HG02623 (cell line): ENCODE data around the gene LRRC74B.

Experiments used
- ATAC-seq: cut with Tn5 transposase; IDR thresholded peaks from one replicate; pipeline ENCODE4 v1.9.1; 2021; ENCODE audit warnings: moderate library complexity; ENCODE audit not compliant: unreplicated experiment

The LRRC74B gene

DNA sequence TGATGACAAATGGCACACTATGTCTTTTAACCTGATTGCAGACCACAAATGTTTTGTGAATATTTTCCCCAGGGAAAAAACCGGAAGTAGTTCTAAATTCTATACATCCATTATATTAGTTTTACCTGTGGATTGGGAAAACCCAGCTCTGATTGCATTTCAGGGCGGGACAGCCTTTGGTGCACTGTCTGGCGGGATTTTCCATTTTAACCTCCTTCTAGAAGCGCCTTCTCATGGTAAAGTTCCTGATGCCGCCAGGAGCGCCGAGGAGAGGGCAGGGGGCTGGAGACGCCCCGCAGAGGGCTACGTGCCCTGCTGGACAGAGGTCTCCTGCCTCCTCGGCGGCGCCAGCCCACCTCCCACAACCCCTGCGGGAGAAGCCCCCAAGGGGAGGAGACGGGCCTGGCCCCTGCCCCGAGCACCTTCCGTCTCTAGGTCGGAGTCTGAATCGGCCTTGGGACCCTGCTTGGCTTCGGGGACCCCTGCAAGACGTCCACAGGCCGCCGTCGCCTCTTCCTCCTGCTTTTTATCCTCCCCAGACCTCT lies 32.0 kb upstream of the LRRC74B start:
- no peak for ATAC-seq

DNA sequence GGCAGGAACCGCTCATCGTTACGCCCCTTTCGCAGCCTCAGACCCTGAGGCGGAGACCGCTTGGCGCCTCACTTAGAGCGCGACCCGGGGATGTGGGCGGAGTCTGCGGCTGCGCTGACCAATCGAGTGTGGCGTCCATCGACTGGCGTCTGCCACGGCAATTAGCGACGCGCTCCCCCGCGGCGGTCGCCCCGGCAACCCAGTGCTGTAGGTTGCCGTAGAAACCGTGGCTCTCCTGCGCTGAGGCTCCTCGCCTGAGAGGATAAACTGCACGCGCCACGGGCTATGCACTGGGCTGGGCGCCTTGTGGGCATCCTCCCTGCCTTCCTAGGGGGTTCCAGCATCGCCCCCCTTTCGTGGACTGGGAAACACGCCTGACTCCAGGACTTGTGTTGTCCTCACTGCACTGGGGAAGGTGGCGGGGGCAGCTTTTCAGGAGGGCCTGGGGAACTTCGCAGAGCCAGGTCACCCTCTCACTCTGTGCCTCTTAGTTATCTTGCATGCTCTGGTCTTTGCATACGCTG lies 31.5 kb upstream of the LRRC74B start:
- ATAC-seq = peak; percentile 77

DNA sequence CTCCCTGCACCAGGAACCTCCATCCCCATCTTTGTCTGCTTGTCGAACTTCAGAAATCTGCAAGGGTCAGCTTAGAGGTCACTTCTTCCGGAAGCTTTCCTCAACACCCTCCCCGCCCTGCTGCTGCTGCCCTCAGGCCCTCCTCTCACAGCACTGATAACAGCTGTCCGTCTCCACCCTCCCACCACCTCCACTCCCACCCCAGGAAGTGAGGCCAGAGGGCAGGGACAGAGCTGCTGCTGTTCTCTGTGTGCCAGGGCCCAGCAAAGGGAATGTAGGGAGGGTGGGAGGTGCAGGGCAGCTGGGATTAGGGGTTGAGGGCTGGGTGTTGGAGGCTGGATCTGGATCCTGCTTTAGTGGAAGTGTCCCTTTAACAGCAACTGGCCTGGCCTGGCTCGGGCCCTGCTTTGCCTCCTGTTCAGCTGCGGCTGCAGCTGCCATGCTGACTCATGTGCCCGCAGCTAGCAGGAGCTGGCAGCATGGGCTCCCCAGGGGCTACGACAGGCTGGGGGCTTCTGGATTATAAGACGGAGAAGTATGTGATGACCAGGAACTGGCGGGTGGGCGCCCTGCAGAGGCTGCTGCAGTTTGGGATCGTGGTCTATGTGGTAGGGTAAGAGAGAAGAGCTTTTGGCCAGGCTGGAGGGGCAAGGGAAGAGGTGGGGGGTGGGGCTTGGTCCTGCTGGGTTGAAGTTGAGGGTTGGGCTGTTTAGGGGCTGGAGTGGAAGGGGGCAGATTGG lies 30.9 kb upstream of the LRRC74B start, which contains the start of gene P2RX6:
TSS of gene P2RX6 (plus strand) at position 440 of the 740 bp plus-strand sequence. CDS start at position 450, 10 bp downstream.
- no peak for ATAC-seq

DNA sequence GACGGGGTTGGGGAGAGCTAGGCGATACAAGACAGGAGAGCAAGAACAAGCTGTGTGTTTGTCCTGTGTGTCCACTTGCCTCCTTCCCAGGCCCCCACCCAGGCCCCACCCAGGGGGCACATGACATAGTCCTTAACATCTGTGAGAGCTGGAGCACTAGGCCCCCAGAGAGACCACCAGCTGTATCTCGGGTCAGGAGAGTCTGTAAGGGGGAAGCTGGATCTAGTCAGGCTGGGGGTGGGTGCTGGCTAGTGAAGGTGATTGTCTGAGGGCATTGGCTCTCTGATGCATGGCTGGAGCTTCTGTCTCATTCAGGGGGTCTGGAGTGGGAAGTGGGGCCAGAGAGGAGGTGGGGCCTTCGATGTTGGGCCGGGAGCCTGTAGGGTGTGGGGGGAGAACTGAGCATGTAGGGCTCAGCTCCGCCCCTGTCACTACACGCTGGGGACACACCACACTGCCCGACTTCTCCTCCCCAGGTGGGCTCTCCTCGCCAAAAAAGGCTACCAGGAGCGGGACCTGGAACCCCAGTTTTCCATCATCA lies 30.2 kb upstream of the LRRC74B start:
- no peak for ATAC-seq

DNA sequence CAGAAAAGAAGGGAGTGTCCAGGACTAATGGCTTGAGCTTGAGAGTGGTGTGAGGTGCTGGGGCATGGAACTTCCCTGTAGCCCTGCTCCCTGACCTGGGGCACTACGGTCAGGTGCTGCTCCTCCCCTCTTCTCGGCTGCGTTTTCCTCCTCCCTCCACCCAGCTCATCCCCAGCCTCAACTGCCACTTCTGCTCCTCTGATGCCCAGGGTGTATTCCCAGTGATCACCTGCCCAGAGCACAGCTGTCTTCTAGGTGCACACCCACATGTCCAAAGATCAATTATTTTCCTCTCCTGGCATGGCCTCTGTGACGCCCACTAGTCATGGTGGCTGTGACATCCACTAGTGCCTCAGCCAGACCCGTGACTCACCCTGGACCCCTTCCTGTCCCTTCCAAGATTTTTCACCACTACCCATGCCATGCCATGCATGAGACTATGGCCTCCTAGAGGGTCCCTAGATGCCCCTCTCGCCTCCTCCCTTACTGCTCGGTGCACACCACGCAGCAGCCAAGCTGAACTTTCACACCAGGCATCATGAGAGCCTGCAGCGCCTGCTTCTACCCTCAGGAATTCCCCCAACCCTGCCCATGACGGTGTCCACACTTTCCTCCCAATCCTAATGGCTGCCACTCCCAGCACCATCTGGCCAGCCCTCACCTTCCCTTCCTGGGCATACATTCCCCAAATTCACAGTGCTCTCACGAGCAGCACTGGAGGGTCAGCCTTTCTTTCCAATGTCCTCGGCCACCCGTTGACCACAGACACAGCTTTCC lies 28.9 kb upstream of the LRRC74B start:
- no peak for ATAC-seq

DNA sequence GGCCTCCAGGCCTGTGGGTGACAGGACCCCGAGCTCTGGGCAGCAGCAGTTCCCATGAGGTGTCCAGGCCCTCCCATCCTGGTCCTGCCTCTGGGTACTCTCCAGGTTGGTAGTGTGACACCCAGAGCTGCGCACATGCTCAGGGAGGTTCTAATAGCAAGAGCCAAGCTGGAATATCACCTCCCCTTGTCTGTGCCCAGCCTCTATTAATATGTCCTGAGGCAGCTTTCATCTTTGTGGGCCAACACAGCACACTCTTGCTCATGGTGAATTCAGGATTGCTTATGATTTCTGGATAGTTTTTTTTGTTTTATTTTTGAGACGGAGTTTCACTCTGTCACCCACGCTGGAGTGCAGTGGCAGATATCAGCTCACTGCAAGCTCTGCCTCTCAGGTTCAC lies 27.4 kb upstream of the LRRC74B start:
- ATAC-seq = no peak

DNA sequence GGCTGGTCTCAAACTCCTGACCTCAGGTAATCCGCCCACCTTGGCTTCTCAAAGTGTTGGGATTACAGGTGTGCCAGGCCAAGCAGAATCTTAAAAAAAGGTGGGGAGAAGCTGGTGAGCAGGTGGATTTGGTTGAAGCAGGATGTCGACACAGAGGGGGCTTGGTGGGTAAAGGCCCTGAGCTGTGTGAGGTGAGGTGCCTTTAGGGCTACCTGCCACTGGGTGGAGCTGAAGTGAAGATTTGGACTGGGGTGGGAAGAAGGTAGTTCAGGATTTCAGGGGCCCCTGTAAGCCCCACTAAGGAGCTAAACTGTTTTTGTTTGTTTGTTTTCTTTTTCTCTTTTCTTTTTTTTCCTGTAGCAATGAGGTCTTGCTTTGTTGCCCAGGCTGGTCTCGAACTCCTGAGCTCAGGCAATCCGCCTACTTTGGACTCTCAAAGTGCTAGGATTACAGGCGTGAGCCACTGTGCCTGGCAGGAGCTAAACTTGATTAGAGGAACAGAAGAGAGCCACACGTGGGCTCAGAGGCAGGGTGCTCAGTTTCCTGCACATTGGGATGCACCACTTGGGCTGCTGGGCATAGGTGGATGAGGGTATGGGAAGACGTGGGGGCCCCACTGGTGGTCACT lies 24.8 kb upstream of the LRRC74B start:
- ATAC-seq = no peak

DNA sequence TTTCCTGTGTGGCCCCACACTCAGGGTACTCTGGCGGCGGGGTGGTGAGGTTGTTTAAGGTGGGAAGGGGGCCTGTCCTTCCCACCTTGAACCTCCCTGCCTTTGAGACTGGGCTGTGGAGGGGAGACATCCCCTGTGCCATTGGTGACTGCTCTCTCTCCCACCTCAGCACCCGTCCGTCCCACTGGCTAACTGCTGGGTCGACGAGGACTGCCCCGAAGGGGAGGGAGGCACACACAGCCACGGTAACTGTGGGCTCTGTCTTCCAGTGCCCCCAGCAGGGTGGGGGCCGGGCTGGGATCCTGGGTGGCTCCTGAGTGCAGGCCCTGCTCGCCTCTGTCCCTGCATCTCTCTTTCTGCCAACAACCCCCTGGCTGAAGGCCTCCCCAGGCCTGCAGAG lies 23.2 kb upstream of the LRRC74B start:
- ATAC-seq = no peak

DNA sequence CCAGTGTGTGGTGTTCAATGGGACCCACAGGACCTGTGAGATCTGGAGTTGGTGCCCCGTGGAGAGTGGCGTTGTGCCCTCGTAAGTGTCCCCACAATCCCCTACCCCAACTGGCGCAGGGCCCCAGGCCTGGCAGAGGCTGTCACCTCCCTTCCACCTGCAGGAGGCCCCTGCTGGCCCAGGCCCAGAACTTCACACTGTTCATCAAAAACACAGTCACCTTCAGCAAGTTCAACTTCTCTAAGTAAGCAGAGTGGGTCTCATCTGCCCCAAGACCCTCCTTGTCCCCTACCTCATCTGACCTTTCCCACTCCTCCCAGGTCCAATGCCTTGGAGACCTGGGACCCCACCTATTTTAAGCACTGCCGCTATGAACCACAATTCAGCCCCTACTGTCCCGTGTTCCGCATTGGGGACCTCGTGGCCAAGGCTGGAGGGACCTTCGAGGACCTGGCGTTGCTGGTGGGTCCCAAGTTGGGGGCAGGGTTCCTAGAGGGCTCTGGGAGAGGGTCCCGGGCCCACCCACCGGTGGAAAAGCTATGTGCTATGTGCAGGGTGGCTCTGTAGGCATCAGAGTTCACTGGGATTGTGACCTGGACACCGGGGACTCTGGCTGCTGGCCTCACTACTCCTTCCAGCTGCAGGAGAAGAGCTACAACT lies 22.7 kb upstream of the LRRC74B start:
- no peak for ATAC-seq

DNA sequence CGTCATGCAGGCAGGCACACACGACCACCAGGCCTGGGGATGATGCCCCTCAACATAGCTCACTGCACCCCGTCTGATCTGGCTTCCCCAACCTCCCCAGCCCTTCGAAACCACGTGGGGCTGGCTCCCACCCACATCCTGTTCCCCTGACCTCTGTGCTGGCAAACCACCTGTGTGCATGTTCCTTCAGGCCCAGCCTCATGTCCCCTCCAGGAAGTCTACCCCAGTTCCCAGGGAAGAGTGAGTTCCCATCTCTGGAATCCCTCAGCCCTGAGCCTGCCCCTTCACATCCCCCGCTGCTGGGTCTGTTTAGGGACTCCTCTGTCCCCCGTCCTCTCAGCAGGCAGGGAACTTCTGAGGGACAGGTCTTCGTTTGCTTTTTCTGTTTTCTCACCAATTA lies 20.5 kb upstream of the LRRC74B start:
- no peak for ATAC-seq

DNA sequence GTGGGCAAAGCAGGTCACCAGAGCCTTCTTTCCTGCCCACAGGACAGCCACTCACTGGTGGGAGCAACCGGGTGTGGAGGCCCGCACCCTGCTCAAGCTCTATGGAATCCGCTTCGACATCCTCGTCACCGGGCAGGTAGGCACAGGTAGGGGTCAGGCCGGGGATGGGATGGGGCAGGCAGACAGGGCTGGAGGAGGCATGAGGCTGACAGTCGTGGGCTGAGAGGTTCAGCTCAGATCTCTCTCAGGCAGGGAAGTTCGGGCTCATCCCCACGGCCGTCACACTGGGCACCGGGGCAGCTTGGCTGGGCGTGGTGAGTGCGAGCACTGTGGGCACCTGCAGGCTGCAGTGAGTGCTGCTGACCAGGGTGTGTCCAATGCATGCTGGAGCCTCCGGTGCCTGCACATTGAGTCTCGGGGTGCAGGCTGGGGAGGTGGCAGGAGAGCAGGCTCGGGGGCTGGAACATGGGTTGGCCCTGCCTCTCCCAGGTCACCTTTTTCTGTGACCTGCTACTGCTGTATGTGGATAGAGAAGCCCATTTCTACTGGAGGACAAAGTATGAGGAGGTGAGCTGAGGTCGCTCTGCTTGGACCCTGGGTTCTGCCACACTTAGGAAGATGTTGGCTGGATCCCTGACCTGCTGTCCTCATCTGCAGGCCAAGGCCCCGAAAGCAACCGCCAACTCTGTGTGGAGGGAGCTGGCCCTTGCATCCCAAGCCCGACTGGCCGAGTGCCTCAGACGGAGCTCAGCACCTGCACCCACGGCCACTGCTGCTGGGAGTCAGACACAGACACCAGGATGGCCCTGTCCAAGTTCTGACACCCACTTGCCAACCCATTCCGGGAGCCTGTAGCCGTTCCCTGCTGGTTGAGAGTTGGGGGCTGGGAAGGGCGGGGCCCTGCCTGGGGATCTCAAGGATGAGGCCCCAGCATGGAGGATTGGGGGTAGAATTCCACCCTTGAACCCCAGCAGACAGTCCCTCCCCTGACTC lies 19.7 kb upstream of the LRRC74B start:
- ATAC-seq = no peak

DNA sequence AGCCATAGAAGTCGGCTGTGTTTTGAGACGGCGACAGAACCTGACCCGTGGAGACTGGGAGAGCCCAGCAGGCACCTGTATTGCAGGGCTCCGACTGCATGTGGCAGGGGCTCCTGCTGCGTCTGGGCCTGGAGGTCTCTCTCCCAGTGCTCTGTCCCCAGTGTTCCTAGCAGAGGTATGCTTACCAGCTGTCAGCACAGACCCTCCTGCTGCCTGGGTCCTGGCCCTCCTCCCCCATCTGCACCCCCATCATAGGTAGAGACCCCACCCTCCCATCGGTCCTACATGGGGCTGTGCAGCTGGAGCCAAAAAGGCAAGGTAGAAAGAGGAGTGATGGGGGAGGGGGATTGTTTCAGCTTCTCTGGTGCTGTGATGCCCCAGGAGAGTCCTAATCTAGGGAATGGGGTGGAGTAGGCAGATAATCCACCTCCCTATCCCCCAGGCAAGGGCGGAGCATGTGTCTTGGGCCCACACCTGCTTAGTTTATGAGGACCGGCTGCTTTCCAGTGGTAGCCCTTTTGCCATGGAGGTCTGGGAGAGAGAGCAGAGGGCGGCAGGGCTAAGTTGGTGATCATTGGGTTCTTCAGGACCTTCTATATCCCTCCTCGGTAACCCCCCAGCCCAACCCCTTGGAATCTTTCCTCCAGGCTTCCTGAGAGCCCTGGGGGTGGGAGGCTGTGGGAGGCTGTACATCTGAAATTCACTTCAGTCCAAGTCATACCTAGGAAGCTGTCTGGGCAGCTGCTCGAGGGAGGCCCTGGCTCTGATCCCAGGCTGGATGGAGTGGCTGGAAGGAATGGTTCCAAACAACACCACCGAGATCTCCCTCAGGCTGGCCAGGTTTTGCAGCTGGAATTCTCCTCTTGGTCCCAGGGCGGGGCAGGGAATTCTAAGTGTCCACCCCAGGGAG lies 18.7 kb upstream of the LRRC74B start:
- no peak for ATAC-seq

DNA sequence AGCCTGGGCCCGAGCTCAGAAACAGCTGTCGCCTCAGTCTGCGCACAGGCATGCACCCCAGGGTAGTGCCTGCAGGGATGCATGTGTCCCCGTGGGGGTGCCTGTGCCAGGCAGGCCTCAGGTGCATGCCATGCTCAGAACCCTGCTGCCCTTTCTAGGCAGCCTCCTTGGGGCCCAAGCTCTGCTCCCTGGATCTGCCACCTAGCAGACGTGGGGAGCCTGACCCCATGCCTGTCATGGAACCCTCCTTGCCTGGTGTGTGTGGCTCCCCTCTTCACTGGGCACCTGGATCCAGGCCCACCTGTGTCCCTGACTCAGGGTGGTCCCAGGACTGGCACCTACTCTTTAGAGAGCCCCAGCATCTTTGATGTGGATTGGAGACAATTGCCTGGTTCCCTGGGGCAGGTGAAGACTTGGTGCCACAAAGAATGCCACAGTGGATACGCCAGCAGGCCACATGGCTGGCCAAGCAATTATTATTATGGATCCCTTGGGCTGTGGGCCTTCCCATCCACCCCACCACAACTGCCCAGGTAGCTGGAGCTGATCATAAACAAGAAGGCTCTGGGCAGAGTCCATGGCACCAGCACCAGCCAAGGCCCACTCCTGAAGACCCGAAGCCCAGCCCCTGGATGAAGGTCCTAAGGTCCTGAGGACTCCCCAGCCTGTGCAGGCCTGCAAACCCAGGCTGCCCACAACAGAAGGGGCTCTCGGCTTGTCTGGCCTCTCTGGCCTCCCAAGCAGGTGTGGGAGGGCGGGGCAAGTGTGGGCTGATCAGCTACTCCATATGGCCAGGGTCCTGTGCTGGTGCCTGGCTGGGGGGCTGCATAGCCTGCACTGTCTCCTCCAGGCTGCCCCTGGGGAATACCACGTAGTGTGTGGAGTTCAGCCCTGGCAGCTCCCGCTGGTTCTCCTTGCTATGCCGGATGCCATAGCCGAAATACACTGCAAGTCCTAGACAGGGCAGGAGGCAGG lies 17.2 kb upstream of the LRRC74B start:
- ATAC-seq = no peak

DNA sequence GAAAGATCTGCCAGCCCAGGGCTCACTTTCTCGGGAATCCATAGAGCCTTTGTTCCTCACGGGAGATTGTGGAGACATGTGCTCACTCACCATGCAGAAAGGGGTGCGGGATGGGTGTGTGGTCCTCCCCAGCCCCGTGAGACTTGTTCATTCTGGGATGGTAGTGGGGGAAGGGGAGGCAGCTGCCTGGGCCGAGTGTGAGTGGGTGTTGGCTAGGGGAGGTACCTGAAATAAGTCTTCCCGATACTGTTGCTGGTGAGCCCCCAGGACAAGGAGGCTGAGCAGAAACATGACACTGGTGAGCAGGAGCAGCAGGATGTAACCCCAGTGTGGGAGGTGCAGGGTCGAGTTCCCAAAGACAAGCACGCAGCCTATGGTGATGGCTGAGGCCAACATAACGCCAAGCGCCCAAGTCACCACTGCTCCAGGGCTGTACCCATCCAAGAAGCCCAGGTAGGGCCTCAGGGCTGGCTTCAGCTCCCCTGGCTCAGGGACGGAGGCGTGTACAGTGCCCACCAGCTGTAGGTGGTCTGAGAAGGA lies 16.2 kb upstream of the LRRC74B start:
- no peak for ATAC-seq

DNA sequence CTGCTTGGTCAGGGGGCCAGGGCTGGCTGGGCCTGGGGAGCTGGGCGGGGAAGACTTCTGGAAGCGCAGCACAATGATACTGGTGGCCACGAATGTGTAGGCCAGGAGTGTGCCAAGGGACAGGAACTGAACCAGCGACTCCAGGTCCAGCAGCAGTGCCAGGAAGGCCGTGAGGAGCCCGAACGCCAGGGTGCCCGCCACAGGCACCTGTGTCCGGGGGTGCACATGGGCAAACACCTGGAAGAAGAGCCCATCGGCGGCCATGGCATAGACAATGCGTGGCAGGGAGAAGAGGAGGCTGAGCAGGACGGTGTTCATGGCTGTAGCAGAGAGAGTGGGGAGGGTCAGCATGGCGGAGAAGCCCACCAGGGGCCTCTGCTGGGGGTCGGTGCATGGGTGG lies 15.7 kb upstream of the LRRC74B start:
- ATAC-seq = no peak

DNA sequence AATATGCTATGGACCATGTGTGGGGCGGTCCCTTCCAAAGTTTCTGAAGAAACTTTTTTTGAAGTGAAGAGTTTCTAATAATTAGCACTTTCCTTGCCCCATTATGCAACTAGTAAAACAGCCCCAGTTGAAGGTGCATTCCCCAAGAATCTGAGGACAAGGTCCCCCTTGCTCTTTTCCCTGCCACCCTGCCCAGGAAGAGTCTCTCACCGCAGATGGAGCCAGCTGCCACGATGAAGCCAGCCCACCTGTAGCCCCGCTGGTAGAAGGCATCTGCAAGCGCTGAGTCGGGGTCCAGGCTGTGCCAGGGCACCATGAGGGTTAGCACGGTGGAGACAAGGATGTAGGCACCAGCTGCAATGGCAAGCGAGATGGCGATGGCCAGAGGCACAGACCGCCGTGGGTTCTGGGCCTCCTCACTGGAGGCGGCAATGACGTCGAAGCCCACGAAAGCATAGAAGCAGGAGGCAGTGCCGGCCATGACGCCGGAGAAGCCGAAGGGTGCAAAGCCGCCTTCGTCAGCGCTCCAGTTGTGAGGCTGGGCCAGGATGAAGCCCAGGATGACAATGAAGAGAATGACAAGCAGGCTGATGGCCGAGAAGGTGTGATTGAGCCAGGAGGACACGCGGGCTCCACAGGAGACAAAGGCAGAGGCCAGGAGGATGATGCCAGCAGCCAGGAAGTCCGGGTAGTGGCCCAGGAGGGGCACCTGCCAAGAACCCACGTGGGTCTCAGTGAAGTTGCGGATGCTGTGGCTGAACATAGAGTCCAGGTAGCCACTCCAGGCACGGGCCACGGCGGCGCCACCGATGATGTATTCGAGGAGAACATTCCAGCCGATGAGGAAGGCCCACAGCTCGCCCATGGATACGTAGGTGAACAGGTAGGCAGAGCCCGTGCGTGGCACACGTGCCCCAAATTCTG lies 14.9 kb upstream of the LRRC74B start:
- no peak for ATAC-seq
